ENCODE results near the gene MSMB.

DNA sequence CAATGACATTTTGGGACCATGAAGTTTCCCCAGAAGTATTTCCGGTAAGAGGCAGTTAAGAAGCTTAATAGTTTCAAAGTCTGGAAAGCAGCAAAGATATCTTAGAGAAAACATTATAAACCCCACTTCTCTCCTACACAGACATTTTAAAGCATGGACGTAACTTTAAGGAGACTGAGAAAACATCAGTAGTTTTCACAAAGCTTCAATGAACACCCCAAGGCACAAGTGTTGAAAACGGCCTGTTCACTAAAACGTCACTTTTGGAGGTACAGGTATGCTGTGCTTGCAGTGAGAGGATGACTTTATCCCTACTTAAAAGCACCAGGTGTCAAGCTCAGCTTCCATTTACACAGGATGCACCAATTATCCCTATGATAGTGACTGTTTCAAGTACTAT, 40.7 kb downstream of the MSMB start:
- TF ChIP-seq CTCF (IDR thresholded peaks at IDR 0.05) (no peak), POLR2A (IDR thresholded peaks at IDR 0.05) (no peak)

Measured in body of pancreas (tissue), 4 donors.